RWPE1 (cell line): ENCODE measurements around the gene GTF3C1.

Experiments used
- CTCF ChIA-PET: fragments of 350-600 bp; sonication (Branson Sonifier 250); formaldehyde crosslinking; extraction: SDS; loops from one replicate; lab custom pipeline; 2021; lab: Yijun Ruan, JAX
- POLR2A ChIA-PET: fragments of 400-600 bp; formaldehyde crosslinking; extraction: SDS; loops from one replicate; lab custom pipeline; 2020; ENCODE audit warnings: antibody characterized with exemption; ENCODE audit not compliant: low non-redundant PET; lab: Yijun Ruan, JAX
- DNase-seq: peaks from one replicate; pipeline ENCODE4 v3.0.0; 2012; ENCODE audit warnings: low spot score
- H3K27ac ChIP-seq: fragments of 450-650 bp; 2 replicates; pipeline ENCODE4 v1.5.1; 2017
- CTCF ChIP-seq: fragments of 450-650 bp; conservative IDR thresholded peaks from 2 replicates; pipeline ENCODE4 v1.5.1; 2017; ENCODE audit warnings: low read depth, mild to moderate bottlenecking

The GTF3C1 gene

GRCh38 chr16:27506771-27507170, 42.9 kb downstream of the GTF3C1 start:
- CTCF ChIA-PET: no interaction called here
- no peak for TF ChIP-seq CTCF
- no peak for DNase-seq
- POLR2A ChIA-PET: no interaction called here
- peak overlapping the region; percentile 88 for H3K27ac ChIP-seq

DNA sequence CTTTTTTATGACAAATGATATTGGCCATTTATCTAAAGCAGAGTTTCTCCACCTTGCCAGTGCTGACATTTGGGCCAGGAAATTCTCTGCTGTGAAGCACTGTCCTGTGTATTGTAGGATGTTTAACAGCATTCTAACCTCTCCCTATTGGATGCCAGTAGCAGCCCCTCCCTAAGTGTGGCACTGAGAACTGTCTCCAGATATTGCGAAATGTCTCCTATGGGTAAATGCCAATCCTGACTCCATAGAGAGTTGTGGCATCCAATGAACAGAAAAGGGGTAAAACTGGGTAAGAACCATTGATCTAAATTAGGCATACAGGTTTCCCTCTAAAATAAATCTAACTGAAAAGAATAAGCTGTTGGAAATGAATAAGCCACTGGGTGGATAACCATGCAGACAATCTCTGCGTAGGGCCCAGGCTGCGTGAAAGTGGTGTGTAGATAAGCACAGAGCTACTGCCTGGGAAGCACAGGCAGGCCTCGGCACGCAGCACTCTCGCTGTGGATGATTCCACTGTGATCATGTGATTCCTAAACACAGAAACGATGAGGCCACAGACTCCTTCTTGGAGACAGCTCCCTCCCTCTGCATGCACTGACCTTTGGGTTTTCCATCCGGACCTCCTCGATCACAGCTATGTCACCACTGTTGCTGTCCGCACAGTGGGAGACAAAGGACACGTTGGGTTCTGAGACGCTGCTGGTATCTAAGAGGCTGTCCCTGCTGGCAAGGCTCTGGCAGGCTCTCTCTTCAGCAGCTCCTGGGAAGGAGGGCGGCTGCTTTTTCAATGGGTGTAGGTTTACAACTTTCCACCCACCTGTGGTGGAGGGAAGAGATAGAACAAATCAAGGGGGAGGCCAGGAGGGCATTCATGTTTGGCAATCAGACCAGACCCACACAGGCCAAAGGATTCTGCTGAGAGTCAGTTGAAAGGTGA, 44.1 kb downstream of the GTF3C1 start:
- peak; percentile 49 for DNase-seq
- peak overlapping the region; percentile 88 for H3K27ac ChIP-seq
- no peak for TF ChIP-seq CTCF
- POLR2A ChIA-PET: no interaction called here
- CTCF ChIA-PET: no interaction called here

GRCh38 chr16:27503662-27504061, 46.1 kb downstream of the GTF3C1 start:
- DNase-seq: peak; percentile 7
- peak overlapping the region; percentile 71 for H3K27ac ChIP-seq
- POLR2A ChIA-PET: no interaction called here
- TF ChIP-seq CTCF: no peak
- CTCF ChIA-PET: no interaction called here

- ChIA-PET CTCF (no interaction called here), POLR2A (no interaction called here)
- no peak for DNase-seq
- TF ChIP-seq CTCF: no peak
- no peak overlapping the region for H3K27ac ChIP-seq
Observed at GRCh38 chr16:27500801-27501200, 48.9 kb downstream of the GTF3C1 start.

GRCh38 chr16:27499659-27500055, 50.1 kb downstream of the GTF3C1 start:
- DNase-seq: no peak
- no peak overlapping the region for H3K27ac ChIP-seq
- POLR2A ChIA-PET: no interaction called here
- no peak for TF ChIP-seq CTCF
- CTCF ChIA-PET: no interaction called here

- TF ChIP-seq CTCF: no peak
- no peak for DNase-seq
- H3K27ac ChIP-seq: no peak overlapping the region
- ChIA-PET POLR2A (no interaction called here), CTCF (interaction anchor here (0.7 kb wide), 1 partner anchor 11 kb away, joined by 3 read pairs; no protein-coding TSS in a partner anchor)
Observed at GRCh38 chr16:27498916-27499658, 50.6 kb downstream of the GTF3C1 start.
